Loucy (cell line): ENCODE data around the gene NOBOX.
"Not testable (repeated sequence)": the region's sequence is repeated elsewhere in the genome, so short reads cannot be mapped to it uniquely, and the experiment has no call there.

Experiments used
- CTCF ChIP-seq: fragments of 200-600 bp; sonication (generic); conservative IDR thresholded peaks from 2 replicates; pipeline ENCODE4 v1.5.1; 2014; ENCODE audit warnings: mild to moderate bottlenecking, antibody characterized with exemption, low read length
- EZH2phosphoT487 ChIP-seq: fragments of 200-600 bp; IDR thresholded peaks from 2 replicates; pipeline ENCODE4 v1.6.1; 2018; ENCODE audit warnings: antibody characterized with exemption, mild to moderate bottlenecking, moderate library complexity, borderline replicate concordance

GRCh38 chr7:144418931-144419330 is 15.4 kb upstream of the NOBOX start:
- TF ChIP-seq CTCF, EZH2phosphoT487: not testable (repeated sequence)
